HG03175 (cell line): ENCODE results near the gene NLRP6.

ENCODE experiments used
- ATAC-seq: cut with Tn5 transposase; IDR thresholded peaks from one replicate; pipeline ENCODE4 v1.9.1; 2021; ENCODE audit warnings: mild to moderate bottlenecking, moderate library complexity; ENCODE audit not compliant: unreplicated experiment

The NLRP6 gene

GRCh38 chr11:255816-256215, 22.4 kb upstream of the NLRP6 start:
- no peak for ATAC-seq

DNA sequence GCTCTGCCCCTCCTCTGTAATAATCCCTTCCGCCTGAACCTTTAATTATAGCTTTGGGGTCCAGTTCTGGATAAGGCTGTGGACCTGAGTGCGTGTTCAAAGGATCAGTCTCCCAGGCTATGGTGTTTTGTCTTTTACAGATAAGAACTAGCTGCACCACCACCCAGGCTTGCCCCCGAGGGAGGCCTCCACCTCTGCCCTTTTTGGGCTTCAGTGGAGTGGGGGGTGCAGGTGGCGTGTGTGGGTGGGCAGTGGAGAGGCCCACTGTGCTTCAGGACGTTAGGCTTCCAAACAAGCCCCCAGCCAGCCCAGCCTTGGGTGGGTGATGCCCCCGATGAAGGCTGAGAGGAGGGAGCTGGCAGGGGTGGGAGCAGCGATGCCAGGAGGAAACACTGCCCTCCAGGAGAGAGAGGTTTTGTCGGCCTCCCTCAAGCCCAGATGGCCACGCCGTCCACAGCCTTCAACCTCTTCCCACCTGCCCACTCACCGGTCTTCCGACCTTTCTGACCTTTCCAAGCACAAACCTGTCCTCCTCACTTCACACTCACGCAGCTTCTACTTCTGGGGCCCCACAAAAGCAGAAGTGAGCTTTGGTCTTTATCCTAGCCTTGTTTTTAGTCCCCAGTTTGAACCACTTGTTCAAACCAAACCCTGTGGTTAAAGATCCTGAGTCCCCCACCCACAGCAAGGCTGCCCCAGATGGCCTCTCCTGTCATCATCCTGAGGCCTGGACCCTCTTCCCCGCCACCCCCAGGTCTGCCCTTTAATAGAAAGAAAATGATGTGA, 21.1 kb upstream of the NLRP6 start:
- no peak for ATAC-seq

DNA sequence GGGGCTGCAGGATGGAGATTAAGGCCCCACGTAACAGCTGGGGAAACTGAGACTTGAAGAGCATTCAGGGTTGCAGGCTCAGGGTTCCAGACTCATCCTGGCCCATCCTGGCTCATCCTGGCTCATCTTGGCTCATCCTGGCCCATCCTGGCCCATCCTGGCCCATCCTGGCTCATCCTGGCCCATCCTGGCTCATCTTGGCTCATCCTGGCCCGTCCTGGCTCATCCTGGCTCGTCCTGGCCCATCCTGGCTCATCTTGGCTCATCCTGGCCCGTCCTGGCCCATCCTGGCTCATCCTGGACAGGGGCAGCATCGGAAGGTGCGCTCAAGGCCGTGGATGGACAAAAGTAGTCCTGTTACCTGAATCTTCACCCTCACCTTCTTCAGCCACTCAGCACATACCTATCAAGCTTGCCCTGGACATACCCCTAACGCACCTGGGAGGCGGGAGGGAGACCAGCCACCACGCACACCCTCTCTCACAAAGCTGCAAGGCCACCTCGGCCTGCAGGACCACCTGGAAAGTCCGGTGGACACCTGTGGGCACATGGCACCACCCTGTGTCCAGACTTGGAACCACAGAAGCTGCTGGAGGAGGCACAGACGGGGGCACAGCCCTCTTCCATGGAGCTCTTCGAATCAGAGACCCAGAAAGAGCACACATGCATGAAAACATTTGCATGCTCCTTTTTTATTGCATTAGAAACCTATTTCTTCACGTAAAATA, 20.3 kb upstream of the NLRP6 start:
- ATAC-seq: no peak

DNA sequence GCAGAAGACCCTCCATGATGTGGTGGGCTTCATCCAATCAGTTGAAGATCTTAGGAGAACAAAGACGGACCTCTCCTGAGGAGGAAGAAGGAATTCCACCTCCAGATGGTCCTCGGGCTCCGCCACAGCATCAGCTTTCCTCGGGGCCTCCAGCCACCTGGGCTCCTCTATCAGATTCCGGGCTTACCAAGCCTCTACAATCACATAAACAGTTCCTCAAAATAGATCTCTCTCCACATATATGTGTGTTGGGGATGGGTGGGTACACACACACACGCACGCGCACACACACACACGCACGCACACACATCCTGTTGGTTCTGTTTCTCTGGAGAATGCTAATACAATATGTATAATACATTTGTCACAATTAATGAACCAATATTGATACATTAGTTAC, 18.8 kb upstream of the NLRP6 start:
- no peak for ATAC-seq

DNA sequence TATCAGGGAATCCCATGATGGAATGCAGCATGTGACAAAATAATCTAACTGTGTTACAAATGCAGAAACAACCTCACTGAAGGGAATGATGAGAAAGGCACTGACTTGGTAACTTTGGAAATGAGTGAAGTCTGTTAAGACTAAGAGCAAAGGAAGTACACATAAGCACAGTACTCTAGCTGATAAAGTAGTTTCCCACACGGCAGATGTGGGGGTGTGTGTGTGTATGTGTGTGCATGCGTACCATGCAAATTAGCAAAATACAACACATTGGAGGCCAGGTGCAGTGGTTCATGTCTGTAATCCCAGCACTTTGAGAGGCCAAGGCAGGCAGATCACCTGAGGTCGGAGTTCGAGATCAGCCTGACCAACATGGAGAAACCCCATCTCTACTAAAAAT, 16.6 kb upstream of the NLRP6 start:
- no peak for ATAC-seq

DNA sequence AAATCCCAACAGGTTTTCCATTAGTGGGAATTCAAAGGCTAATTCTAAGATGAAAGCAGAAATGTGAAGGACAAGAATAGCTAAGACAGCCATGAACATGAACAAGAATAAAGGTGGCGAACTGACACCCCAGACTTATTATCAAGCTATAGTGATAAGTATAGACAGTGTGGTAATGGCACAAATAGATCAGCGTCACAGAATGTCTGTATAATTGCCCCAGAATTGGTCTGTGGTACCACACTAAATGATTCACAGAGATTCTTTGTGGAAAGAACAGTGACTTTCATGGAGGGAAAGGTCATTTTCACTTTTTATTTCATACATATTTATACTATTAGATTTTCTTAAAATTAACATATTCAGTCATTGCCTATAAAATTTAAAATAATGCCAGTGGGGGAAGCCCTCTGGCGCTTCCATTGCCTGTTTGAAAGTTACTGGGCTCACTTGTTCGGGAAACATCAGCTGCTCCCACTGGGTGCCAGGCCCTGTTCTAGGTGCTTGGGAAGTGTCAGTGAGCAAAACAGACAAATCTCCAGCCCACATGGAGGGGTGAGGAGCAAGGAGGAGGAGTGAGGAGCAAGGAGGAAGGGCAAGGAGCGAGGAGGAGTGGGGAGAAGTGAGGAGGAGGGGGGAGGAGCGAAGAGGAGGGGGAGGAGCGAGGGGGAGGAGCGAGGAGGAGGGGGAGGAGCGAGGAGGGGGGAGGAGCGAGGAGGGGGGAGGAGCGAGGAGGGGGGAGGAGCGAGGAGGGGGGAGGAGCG, 11.3 kb upstream of the NLRP6 start:
- ATAC-seq: no peak

- ATAC-seq: no peak
These were observed 10.7 kb upstream of the NLRP6 start for GRCh38 chr11:267491-267994.

- peak; percentile 54 for ATAC-seq
These were observed 9.5 kb upstream of the NLRP6 start for GRCh38 chr11:268716-269145.

- ATAC-seq: peak; percentile 64
These were observed 8.9 kb upstream of the NLRP6 start for GRCh38 chr11:269146-269890.

DNA sequence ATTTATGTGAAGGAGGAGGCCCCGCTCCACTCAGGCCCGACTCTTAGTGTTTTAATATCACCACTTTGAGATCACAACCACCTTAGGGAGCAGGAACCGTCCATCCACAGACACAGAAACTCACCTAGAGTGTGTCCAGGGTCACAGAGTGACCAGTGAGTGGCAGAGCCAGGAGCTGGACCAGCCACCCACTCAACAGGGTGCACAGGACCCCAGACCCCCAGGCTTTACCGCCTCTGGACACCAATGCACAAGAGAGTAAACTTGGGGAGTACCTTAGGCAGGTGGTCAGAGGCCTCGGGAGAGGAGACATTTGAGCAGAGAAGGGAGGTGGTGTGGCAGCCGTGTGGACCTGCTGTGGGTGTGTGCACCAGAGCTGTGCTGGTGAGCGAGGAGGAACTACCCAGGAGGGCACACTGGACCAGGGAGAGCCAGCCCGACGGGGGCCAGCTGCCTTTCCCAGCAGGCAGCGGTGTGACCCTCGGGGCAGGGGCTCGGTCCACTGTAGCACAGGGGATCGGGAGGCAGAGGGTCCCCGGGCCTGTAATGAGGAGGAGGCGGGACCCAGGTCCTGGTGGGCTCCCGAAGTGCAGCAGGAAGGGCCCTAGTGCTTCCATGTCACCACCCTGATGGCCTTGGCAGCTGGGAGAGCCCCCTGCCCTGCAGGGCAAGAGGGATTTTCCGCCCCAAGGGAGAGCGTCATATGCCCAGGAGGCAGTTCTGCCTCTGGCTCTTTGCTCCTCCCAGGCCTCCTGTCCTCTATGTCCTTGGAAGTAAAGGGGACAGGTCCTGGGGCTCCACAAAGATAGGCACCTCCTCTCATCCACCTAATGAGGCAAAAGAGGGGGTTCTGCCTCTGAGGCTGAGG, 7.5 kb upstream of the NLRP6 start:
- ATAC-seq: no peak

GRCh38 chr11:271319-271715, 6.9 kb upstream of the NLRP6 start:
- no peak for ATAC-seq

- ATAC-seq: no peak
These were observed 5.8 kb upstream of the NLRP6 start for GRCh38 chr11:272195-272930.

DNA sequence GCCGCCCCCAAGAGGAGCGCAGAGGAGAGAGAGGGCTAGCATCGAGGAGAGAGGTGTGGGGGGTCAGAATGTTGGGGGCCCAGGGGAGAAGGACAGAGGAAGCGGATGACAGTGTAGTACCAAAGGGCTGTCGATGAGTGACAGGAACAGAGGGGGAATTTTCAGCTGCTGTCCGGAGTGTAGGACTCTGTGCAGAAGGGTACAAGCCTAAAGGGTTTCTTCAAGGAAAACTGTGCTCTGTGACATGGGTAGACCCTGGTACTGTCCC, 5.3 kb upstream of the NLRP6 start:
- no peak for ATAC-seq

DNA sequence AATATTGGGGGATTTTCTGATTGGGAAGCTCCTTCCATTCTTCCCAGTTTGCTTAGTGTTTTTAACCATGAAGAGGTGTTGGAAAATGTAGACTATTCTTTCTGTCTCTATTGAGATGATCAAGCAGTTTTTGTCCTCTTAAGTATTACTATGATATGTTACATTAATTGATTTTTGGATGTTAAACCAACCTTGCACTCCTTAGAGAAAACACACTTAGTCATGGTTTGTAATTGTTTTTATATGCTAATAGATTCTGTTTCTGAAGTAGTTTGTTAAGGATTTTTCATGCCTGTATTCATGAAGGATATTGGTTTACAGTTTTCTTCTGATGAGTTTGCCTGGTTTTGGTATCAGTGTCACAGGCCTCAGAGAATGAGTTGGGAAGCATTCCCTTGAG, 2.0 kb upstream of the NLRP6 start:
- ATAC-seq: no peak

- no peak for ATAC-seq
These were observed 1.1 kb downstream of the NLRP6 start for GRCh38 chr11:279040-279965.

GRCh38 chr11:279966-280705, 1.9 kb downstream of the NLRP6 start:
- no peak for ATAC-seq

DNA sequence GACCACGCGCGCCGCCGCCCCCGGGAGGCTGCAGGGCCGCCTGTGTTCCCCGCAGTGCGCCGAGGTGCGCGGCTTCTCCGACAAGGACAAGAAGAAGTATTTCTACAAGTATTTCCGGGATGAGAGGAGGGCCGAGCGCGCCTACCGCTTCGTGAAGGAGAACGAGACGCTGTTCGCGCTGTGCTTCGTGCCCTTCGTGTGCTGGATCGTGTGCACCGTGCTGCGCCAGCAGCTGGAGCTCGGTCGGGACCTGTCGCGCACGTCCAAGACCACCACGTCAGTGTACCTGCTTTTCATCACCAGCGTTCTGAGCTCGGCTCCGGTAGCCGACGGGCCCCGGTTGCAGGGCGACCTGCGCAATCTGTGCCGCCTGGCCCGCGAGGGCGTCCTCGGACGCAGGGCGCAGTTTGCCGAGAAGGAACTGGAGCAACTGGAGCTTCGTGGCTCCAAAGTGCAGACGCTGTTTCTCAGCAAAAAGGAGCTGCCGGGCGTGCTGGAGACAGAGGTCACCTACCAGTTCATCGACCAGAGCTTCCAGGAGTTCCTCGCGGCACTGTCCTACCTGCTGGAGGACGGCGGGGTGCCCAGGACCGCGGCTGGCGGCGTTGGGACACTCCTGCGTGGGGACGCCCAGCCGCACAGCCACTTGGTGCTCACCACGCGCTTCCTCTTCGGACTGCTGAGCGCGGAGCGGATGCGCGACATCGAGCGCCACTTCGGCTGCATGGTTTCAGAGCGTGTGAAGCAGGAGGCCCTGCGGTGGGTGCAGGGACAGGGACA, 2.7 kb downstream of the NLRP6 start:
- ATAC-seq: no peak
